Common myeloid progenitor, CD34-positive (primary cell): ENCODE results near the gene XRCC4.

ENCODE experiments used
- CTCF ChIA-PET: fragments of 350-600 bp; sonication (Branson Sonifier 250); formaldehyde crosslinking; loops from one replicate; lab custom pipeline; 2021; ENCODE audit warnings: antibody characterized with exemption; lab: Charles Lee
- POLR2A ChIA-PET: fragments of 350-600 bp; sonication (Branson Sonifier 250); formaldehyde crosslinking; loops from one replicate; lab custom pipeline; 2021; ENCODE audit warnings: antibody characterized with exemption; lab: Charles Lee
- DNase-seq, 3 donors: peaks; one replicate each; pipeline versions ENCODE4 v3.0.0 to v3.0.0-alpha.2; 2013
- H3K27ac ChIP-seq, 2 experiments: 1 replicate in 1 of 2; 2 replicates in 1 of 2; pipeline ENCODE4 v1.7.0; 2013; ENCODE audit warnings: inconsistent platforms in 2 of 2, low read length in 2 of 2, mild to moderate bottlenecking in 2 of 2, low read depth in 1 of 2, moderate library complexity in 1 of 2; ENCODE audit not compliant: severe bottlenecking in 2 of 2, insufficient read depth in 1 of 2, poor library complexity in 1 of 2
- H3K27me3 ChIP-seq, 5 experiments: replicated peaks in 2 of 5; 1 replicate in 3 of 5; 2 replicates in 2 of 5; pipeline versions ENCODE4 v1.6.1 to v1.7.0; 2013; ENCODE audit warnings: low read length in 4 of 5, mild to moderate bottlenecking in 2 of 5, moderate library complexity in 2 of 5, inconsistent platforms in 1 of 5; ENCODE audit not compliant: insufficient read depth in 5 of 5, control insufficient read depth in 4 of 5
- H3K36me3 ChIP-seq, 4 experiments: 1 replicate in 2 of 4; 2 replicates in 2 of 4; pipeline versions ENCODE4 v1.6.1 to v1.7.0; 2013; ENCODE audit warnings: low read length in 3 of 4, control low read depth in 1 of 4, mild to moderate bottlenecking in 1 of 4; ENCODE audit not compliant: control insufficient read depth in 4 of 4, insufficient read depth in 4 of 4
- H3K4me1 ChIP-seq, 4 experiments: 1 replicate in 3 of 4; 2 replicates in 1 of 4; pipeline versions ENCODE4 v1.6.1 to v1.7.1; 2013; ENCODE audit warnings: low read length in 3 of 4, mild to moderate bottlenecking in 3 of 4, control low read depth in 1 of 4, inconsistent platforms in 1 of 4, moderate library complexity in 1 of 4; ENCODE audit not compliant: control insufficient read depth in 4 of 4, insufficient read depth in 4 of 4; ENCODE audit errors: control extremely low read depth in 1 of 4
- H3K4me3 ChIP-seq, 7 experiments: 1 replicate in 4 of 7; 2 replicates in 3 of 7; pipeline versions ENCODE4 v1.5.1 to v1.7.0; 2013; ENCODE audit warnings: mild to moderate bottlenecking in 7 of 7, low read length in 6 of 7, moderate library complexity in 6 of 7, inconsistent platforms in 2 of 7, low read depth in 2 of 7, control low read depth in 1 of 7; ENCODE audit not compliant: insufficient read depth in 4 of 7, control insufficient read depth in 1 of 7; ENCODE audit errors: extremely low read depth in 1 of 7
- H3K9me3 ChIP-seq, 5 experiments: 1 replicate in 4 of 5; 2 replicates in 1 of 5; pipeline versions ENCODE4 v1.6.1 to v1.7.1; 2013; ENCODE audit warnings: low read length in 4 of 5, mild to moderate bottlenecking in 2 of 5, inconsistent platforms in 1 of 5, low read depth in 1 of 5, moderate library complexity in 1 of 5; ENCODE audit not compliant: control insufficient read depth in 4 of 5, insufficient read depth in 2 of 5; ENCODE audit errors: control extremely low read depth in 1 of 5
- WGBS: methylation state at CpG from one replicate; pipeline ENCODE4 v1.1.5; 2013; ENCODE audit not compliant: insufficient coverage; 5-methylcytosine and 5-hydroxymethylcytosine counted together

Gene XRCC4

DNA sequence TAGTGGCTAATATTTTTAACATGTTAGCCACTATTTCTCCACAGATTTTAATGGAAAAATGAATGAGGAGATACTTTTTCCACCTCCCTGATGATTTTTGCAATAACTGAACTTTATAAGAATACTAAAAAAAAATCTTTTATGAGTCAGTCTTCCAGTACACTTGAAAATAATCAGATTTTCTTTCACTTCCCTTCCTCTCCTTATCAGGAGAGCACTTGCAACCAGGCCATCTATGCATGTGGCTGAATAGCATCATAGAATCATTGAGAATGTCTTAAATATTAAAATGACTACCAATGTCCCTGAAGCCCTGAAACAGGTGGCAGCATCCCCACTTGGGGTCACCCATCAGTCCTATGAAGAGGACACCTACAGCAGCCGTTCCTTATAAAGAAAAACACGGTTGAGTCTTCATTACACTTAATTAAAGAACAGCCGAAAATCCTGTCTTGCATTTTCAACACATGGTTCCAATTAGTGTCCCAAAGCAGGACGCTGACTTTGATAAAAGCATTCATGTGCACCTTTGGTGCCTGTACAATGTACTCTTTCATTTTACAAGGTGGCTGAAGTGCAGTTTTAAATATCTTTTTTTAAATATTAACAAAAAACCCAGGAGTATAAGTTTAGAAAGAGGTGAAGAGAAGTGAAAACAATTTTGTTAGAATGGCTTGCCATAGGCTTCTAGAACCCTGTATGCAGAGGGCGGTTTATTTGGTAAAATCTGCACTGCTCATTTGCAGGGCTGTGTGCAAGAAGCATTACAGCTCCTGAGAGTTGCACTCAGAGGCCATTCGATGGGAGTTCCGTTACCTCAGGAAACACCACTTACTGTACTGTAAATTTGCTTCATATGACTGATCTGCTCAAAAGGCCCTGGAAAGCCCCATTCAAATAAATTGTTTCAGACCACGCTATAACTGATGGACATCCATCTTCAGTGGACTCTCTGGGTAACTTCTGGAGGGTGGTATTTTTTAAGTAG lies 287.3 kb downstream of the XRCC4 start:
- no peaks in the 10 kb centered on the region for H3K36me3 ChIP-seq
- peaks cover 0 to 4% (median 3%) of the 10 kb centered on the region in 5 experiments for H3K9me3 ChIP-seq
- H3K27ac ChIP-seq, result no peak overlapping the region
- H3K27me3 ChIP-seq, result no peaks in the 10 kb centered on the region
- CTCF ChIA-PET, result no interaction called here
- peak in 1 of 3 donors; percentile 19 for DNase-seq
- WGBS, result 92% methylated on average over 8 of the region's 8 CpGs
- POLR2A ChIA-PET, result interaction anchor here (0.6 kb wide), 1 partner anchor 31 kb away, joined by 4 read pairs; no protein-coding TSS in a partner anchor
- no peaks in the 10 kb centered on the region for H3K4me1 ChIP-seq
- no peak overlapping the region for H3K4me3 ChIP-seq

DNA sequence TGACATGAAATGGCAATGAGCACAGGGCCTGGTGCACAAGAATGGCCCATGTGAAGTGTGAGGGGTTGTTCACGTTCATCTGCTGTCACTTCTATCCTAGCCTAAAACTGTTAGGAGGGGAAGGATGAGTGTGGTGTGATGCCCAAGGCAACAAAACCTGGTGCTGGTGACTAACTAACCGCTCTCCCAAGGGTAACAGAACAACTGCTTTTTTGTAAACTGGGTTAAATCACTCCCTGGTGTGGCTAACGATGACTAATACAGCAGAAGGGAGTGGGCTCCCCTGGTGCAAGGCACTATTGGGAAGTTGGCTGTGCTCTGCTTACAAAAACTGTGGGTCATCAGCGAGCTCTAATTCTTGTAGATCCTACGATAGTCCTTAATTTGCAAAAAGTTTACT lies 291.0 kb downstream of the XRCC4 start:
- Histone ChIP-seq H3K27me3 (no peaks in the 10 kb centered on the region), H3K9me3 (peaks cover 0 to 3% (median 0%) of the 10 kb centered on the region in 5 experiments), H3K27ac (no peak overlapping the region), H3K4me1 (no peaks in the 10 kb centered on the region), H3K36me3 (no peaks in the 10 kb centered on the region), H3K4me3 (no peak overlapping the region)
- peak in 2 of 3 donors; percentile 17 to 20 for DNase-seq
- 93% methylated on average over 4 of the region's 5 CpGs for WGBS
- ChIA-PET POLR2A (no interaction called here), CTCF (no interaction called here)

- ChIA-PET POLR2A (no interaction called here), CTCF (no interaction called here)
- no peaks in the 10 kb centered on the region for H3K36me3 ChIP-seq
- peaks cover 0 to 3% (median 0%) of the 10 kb centered on the region in 5 experiments for H3K9me3 ChIP-seq
- H3K4me1 ChIP-seq, result no peaks in the 10 kb centered on the region
- no peak overlapping the region for H3K4me3 ChIP-seq
- peak in 2 of 3 donors; percentile 6 to 17 for DNase-seq
- 60% methylated on average over 2 of the region's 3 CpGs for WGBS
- no peaks in the 10 kb centered on the region for H3K27me3 ChIP-seq
- H3K27ac ChIP-seq, result no peak overlapping the region
Measured at GRCh38 chr5:83368835-83369234, 291.5 kb downstream of the XRCC4 start.

DNA sequence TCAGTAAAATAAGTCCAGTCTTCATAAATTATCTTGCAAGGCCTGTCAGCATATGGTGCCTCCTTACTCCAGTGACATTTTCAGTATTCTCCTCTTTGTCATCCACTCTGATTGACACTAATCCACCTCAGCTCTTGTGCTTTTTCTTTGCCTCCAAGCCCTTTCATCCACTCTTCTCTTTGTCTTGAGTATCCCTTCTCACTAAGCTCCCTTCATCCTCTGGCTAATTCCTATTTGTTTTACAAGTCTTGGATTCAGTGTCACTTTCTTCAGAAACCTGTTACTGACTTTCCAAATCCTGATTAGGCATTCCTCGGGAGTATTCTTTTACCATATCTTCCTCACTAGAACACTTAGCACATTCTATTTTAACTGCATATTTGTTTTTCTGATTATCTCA lies 293.6 kb downstream of the XRCC4 start:
- ChIA-PET CTCF (interaction anchor here (1.1 kb wide), 1 partner anchor 10 kb away, joined by 3 read pairs; no protein-coding TSS in a partner anchor), POLR2A (no interaction called here)
- H3K27me3 ChIP-seq, result no peaks in the 10 kb centered on the region
- no peak for DNase-seq
- H3K9me3 ChIP-seq, result peaks cover 0 to 2% (median 0%) of the 10 kb centered on the region in 5 experiments
- no peak overlapping the region for H3K27ac ChIP-seq
- no peak overlapping the region for H3K4me3 ChIP-seq
- WGBS, result 100% methylated on average over 1 of the region's 1 CpG
- H3K4me1 ChIP-seq, result no peaks in the 10 kb centered on the region
- no peaks in the 10 kb centered on the region for H3K36me3 ChIP-seq

DNA sequence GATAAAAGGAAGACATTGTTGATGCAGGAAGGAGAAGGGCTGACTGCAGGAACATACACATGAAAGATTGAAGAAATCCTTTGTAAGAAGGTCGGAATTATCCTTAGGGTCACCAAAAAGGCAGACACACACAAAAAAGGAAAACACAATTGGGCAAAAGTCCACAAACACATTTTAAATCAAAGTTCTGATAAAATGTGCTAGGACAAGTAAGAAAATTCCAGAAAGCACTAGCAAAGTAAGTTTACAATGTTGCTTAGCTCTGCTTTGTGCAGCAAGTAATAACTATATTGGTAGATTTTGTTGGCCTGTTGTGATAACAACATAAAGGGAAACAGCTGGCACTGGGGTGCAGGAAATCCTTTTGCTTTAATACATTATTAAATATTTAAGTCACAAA lies 294.4 kb downstream of the XRCC4 start:
- WGBS, result no CpG with 5 or more reads among the region's 1 CpG
- POLR2A ChIA-PET, result no interaction called here

GRCh38 chr5:83374547-83374946 lies 297.2 kb downstream of the XRCC4 start:
- no peak overlapping the region for H3K4me3 ChIP-seq
- no peaks in the 10 kb centered on the region for H3K27me3 ChIP-seq
- H3K9me3 ChIP-seq, result no peaks in the 10 kb centered on the region
- no peak for DNase-seq
- CTCF ChIA-PET, result no interaction called here
- WGBS, result 100% methylated on average over 2 of the region's 2 CpGs
- no peaks in the 10 kb centered on the region for H3K4me1 ChIP-seq
- POLR2A ChIA-PET, result no interaction called here
- no peaks in the 10 kb centered on the region for H3K36me3 ChIP-seq
- H3K27ac ChIP-seq, result no peak overlapping the region

More for the DNA sequence above, 294.4 kb downstream of the XRCC4 start:
- no peak for DNase-seq
- H3K9me3 ChIP-seq, result no peaks in the 10 kb centered on the region
- H3K27ac ChIP-seq, result no peak overlapping the region
- H3K27me3 ChIP-seq, result no peaks in the 10 kb centered on the region
- no peak overlapping the region for H3K4me3 ChIP-seq
- CTCF ChIA-PET, result no interaction called here
- H3K36me3 ChIP-seq, result no peaks in the 10 kb centered on the region
- H3K4me1 ChIP-seq, result no peaks in the 10 kb centered on the region

DNA sequence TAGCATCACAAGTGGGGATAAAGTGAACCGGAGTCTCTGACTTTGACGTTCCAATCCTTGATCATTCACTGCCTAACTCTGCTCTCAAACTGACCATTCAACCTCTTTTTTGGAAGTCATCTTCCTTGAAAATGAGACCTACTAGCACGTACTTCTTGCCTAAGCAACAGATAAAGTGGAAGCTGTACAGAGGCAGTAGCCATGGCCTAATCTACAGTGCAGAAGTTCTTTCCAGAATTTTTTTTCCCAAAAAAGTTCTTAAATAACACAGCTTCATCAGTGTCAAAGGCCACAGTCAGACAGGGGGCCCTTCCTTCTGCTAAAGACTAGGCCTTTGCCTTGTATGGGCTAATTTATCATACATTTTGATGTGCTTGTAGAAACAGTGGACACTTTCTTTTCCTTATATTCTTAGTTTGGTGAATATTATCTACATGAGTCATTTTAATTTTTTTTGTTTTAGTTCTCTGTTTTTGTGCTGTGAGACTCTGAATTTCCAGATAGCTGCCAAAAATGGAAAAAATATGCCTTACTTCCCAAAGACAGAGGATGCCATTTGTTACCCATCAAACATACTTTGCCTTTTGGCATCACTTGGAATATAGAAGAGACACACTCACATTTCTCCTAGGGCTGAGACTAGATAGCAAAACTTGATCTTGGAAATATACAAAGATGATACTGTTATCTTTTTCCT lies 297.9 kb downstream of the XRCC4 start:
- Histone ChIP-seq H3K36me3 (no peaks in the 10 kb centered on the region), H3K27me3 (no peaks in the 10 kb centered on the region), H3K4me1 (no peaks in the 10 kb centered on the region), H3K4me3 (no peak overlapping the region), H3K9me3 (no peaks in the 10 kb centered on the region), H3K27ac (no peak overlapping the region)
- ChIA-PET CTCF (no interaction called here), POLR2A (no interaction called here)
- DNase-seq, result no peak
- WGBS, result 96% methylated on average over 3 of the region's 3 CpGs
